Uterus (tissue), 4 donors: Measurements from ENCODE around the gene ACVRL1. TPM values are rescaled to one million over a fixed set of nuclear protein-coding genes. Genes with fewer than 3 reads are reported as not detected.
A peak's percentile ranks its signal among the peaks of the same experiment; 100 is the strongest.

Experiments
- DNase-seq, 2 donors: peaks; one replicate each; pipeline ENCODE4 v3.0.0-alpha.2; 2019 to 2020
- H3K27ac ChIP-seq, 2 donors: fragments of 200-600 bp; sonication (generic); 1 replicate in 1 of 2; 2 replicates in 1 of 2; pipeline ENCODE4 v1.5.1; 2016 to 2018
- H3K27me3 ChIP-seq, 2 donors: fragments of 200-600 bp; sonication (generic); one replicate each; pipeline ENCODE4 v1.5.1; 2018 to 2019; ENCODE audit warnings: control low read depth in 1 of 2
- H3K36me3 ChIP-seq, 2 donors: fragments of 200-600 bp; sonication (generic); one replicate each; pipeline ENCODE4 v1.5.1; 2019; ENCODE audit warnings: control low read depth in 1 of 2
- H3K4me1 ChIP-seq, 2 donors: fragments of 200-600 bp; sonication (generic); one replicate each; pipeline ENCODE4 v1.5.1; 2018 to 2019; ENCODE audit warnings: control low read depth in 1 of 2
- H3K4me3 ChIP-seq, 2 donors: fragments of 200-600 bp; sonication (generic); 1 replicate in 1 of 2; 2 replicates in 1 of 2; pipeline ENCODE4 v1.5.1; 2018 to 2019; ENCODE audit warnings: mild to moderate bottlenecking in 1 of 2
- H3K9me3 ChIP-seq, 2 donors: fragments of 200-600 bp; sonication (generic); one replicate each; pipeline ENCODE4 v1.5.1; 2019; ENCODE audit warnings: control low read depth in 1 of 2
- CTCF ChIP-seq, 4 experiments: fragments of 200-600 bp in 2 of 4; fragments of 450-650 bp in 2 of 4; sonication (generic) in 2 of 4; IDR thresholded peaks; one replicate each; pipeline ENCODE4 v1.5.1; 2016 to 2019; ENCODE audit warnings: antibody characterized with exemption in 4 of 4, mild to moderate bottlenecking in 2 of 4, moderate library complexity in 1 of 4
- POLR2A ChIP-seq, 2 donors: fragments of 450-650 bp; IDR thresholded peaks; one replicate each; pipeline ENCODE4 v1.6.1; 2016; ENCODE audit warnings: antibody characterized with exemption in 2 of 2, mild to moderate bottlenecking in 1 of 2, moderate library complexity in 1 of 2
- intact Hi-C: fragments of 100-400 bp; cut with DNase I; formaldehyde crosslinking; loops from one replicate; pipeline ENCODE4 v1.15.1; 2023; ENCODE audit warnings: low total_unique reads
- total RNA-seq, 4 donors: library from RNA; depleted of rRNA in 3 of 4; stranded (reverse); fragments of >200 nt in 3 of 4; gene quantifications; one replicate each; pipeline versions ENCODE4 v1.1.0 to v1.2.4, GENCODE V29; 2014 to 2023
- donor health status: DM: yes; HTN: yes; CAD: no.

The ACVRL1 gene
- total RNA-seq, 4 donors from 2014 or later: 52.1 to 161 (median 127) TPM

- no peaks in the 10 kb centered on the region for H3K4me1 ChIP-seq
- H3K27me3 ChIP-seq: no peaks in the 10 kb centered on the region
- TF ChIP-seq CTCF (IDR thresholded peaks at IDR 0.05) (no peak), POLR2A (IDR thresholded peaks at IDR 0.05) (no peak)
- no peaks in the 10 kb centered on the region for H3K9me3 ChIP-seq
- DNase-seq: no peak
- intact Hi-C loops: no loop called here
- H3K27ac ChIP-seq: peak overlapping the region; percentile 53 to 72
- no peaks in the 10 kb centered on the region for H3K36me3 ChIP-seq
- H3K4me3 ChIP-seq: no peak overlapping the region
Observed at GRCh38 chr12:51922146-51922545, 14.8 kb downstream of the ACVRL1 start.

GRCh38 chr12:51922762-51923505, 15.6 kb downstream of the ACVRL1 start:
- intact Hi-C loops: no loop called here
- Histone ChIP-seq H3K36me3 (no peaks in the 10 kb centered on the region), H3K27me3 (no peaks in the 10 kb centered on the region), H3K27ac (peak overlapping the region; percentile 53 to 72), H3K4me3 (no peak overlapping the region), H3K9me3 (no peaks in the 10 kb centered on the region), H3K4me1 (no peaks in the 10 kb centered on the region)
- peak; percentile 54 to 64 for DNase-seq
- TF ChIP-seq POLR2A (IDR thresholded peaks at IDR 0.05) (no peak), CTCF (IDR thresholded peaks at IDR 0.05) (no peak)

- Histone ChIP-seq H3K9me3 (no peaks in the 10 kb centered on the region), H3K27ac (peak overlapping the region; percentile 53 to 72), H3K4me3 (no peak overlapping the region), H3K36me3 (no peaks in the 10 kb centered on the region), H3K4me1 (no peaks in the 10 kb centered on the region), H3K27me3 (no peaks in the 10 kb centered on the region)
- intact Hi-C loops: no loop called here
- peak; percentile 56 to 72 for DNase-seq
- TF ChIP-seq CTCF (IDR thresholded peaks at IDR 0.05) (peak; percentile 58 to 74 (median 68)), POLR2A (IDR thresholded peaks at IDR 0.05) (no peak)
Observed at GRCh38 chr12:51923506-51924365, 16.4 kb downstream of the ACVRL1 start.

- intact Hi-C loops: no loop called here
- Histone ChIP-seq H3K36me3 (no peaks in the 10 kb centered on the region), H3K9me3 (no peaks in the 10 kb centered on the region), H3K4me3 (no peak overlapping the region), H3K4me1 (no peaks in the 10 kb centered on the region), H3K27me3 (no peaks in the 10 kb centered on the region), H3K27ac (no peak overlapping the region)
- TF ChIP-seq CTCF (IDR thresholded peaks at IDR 0.05): no peak
- TF ChIP-seq POLR2A (IDR thresholded peaks at IDR 0.05): no peak
- no peak for DNase-seq
Observed at GRCh38 chr12:51924551-51925319, 17.4 kb downstream of the ACVRL1 start.
